ENCODE results near the gene UBL5.

UBL5 gene

GRCh38 chr19:9865732-9866501 is 38.2 kb downstream of the UBL5 start:
- no peak for DNase-seq (ENCODE audit: low read depth)
- no peak overlapping the region for H3K4me3 ChIP-seq (ENCODE audit: low read length)
- TF ChIP-seq CTCF (conservative IDR thresholded peaks at IDR 0.05; ENCODE audit: low read depth, low read length) = no peak

- TF ChIP-seq CTCF (conservative IDR thresholded peaks at IDR 0.05; ENCODE audit: low read depth, low read length) = no peak
- no peak for DNase-seq (ENCODE audit: low read depth)
- no peak overlapping the region for H3K4me3 ChIP-seq (ENCODE audit: low read length)
Observed at GRCh38 chr19:9868983-9869617, 41.4 kb downstream of the UBL5 start.

GRCh38 chr19:9871626-9872338 is 44.1 kb downstream of the UBL5 start:
- TF ChIP-seq CTCF (conservative IDR thresholded peaks at IDR 0.05; ENCODE audit: low read depth, low read length) = no peak
- DNase-seq (ENCODE audit: low read depth) = no peak
- no peak overlapping the region for H3K4me3 ChIP-seq (ENCODE audit: low read length)

- H3K4me3 ChIP-seq (ENCODE audit: low read length) = no peak overlapping the region
- no peak for TF ChIP-seq CTCF (conservative IDR thresholded peaks at IDR 0.05; ENCODE audit: low read depth, low read length)
- no peak for DNase-seq (ENCODE audit: low read depth)
Observed at GRCh38 chr19:9872618-9873242, 45.0 kb downstream of the UBL5 start.

GRCh38 chr19:9875031-9875627 is 47.4 kb downstream of the UBL5 start:
- no peak for DNase-seq (ENCODE audit: low read depth)
- no peak overlapping the region for H3K4me3 ChIP-seq (ENCODE audit: low read length)
- TF ChIP-seq CTCF (conservative IDR thresholded peaks at IDR 0.05; ENCODE audit: low read depth, low read length) = no peak

GRCh38 chr19:9875796-9876195 is 48.1 kb downstream of the UBL5 start:
- DNase-seq (ENCODE audit: low read depth) = no peak
- no peak for TF ChIP-seq CTCF (conservative IDR thresholded peaks at IDR 0.05; ENCODE audit: low read depth, low read length)
- H3K4me3 ChIP-seq (ENCODE audit: low read length) = no peak overlapping the region

Data from retinal pigment epithelial cell (primary cell).